Right lobe of liver (tissue), 4 donors: ENCODE data around the gene FRG2.
"Not testable (repeated sequence)": the region's sequence is repeated elsewhere in the genome, so short reads cannot be mapped to it uniquely, and the experiment has no call there.

Experiments
- CTCF ChIP-seq, 4 donors: fragments of 200-600 bp in 3 of 4; fragments of 450-650 bp in 1 of 4; IDR thresholded peaks; one replicate each; pipeline versions ENCODE4 v1.5.1 to v1.8.0; 2016 to 2022; ENCODE audit warnings: antibody characterized with exemption in 4 of 4, mild to moderate bottlenecking in 2 of 4
- POLR2A ChIP-seq: fragments of 450-650 bp; IDR thresholded peaks from one replicate; pipeline ENCODE4 v1.6.1; 2017; ENCODE audit warnings: antibody characterized with exemption, mild to moderate bottlenecking
- donor health status: DM: no; HTN: no; CAD: no.
- donor health status: DM: no; HTN: no; CAD: no.
- donor health status: DM: no; HTN: yes; CAD: no.

- TF ChIP-seq CTCF (IDR thresholded peaks at IDR 0.05); POLR2A: not testable (repeated sequence)
Measured at GRCh38 chr4:190021973-190022372, 5.1 kb downstream of the FRG2 start.
